Vagina (tissue), 2 donors: ENCODE results near the gene PLA2G10. TPM values are rescaled to one million over a fixed set of nuclear protein-coding genes. Genes with fewer than 3 reads are reported as not detected.

ENCODE experiments used
- DNase-seq, 2 donors: peaks; one replicate each; pipeline ENCODE4 v3.0.0-alpha.2; 2017; ENCODE audit errors: extremely low spot score in 2 of 2
- H3K27ac ChIP-seq: fragments of 200-600 bp; sonication (generic); one replicate; pipeline ENCODE4 v1.5.1; 2019
- H3K27me3 ChIP-seq: fragments of 200-600 bp; sonication (generic); one replicate; pipeline ENCODE4 v1.5.1; 2019
- H3K36me3 ChIP-seq, 2 donors: fragments of 200-600 bp; sonication (generic); one replicate each; pipeline ENCODE4 v1.5.1; 2017 to 2019
- H3K4me1 ChIP-seq: fragments of 200-600 bp; sonication (generic); one replicate; pipeline ENCODE4 v1.5.1; 2019
- H3K4me3 ChIP-seq, 2 donors: fragments of 200-600 bp; sonication (generic); 1 replicate in 1 of 2; 2 replicates in 1 of 2; pipeline ENCODE4 v1.5.1; 2016 to 2019
- H3K9me3 ChIP-seq: fragments of 200-600 bp; sonication (generic); one replicate; pipeline ENCODE4 v1.5.1; 2019
- CTCF ChIP-seq, 3 experiments: fragments of 450-650 bp in 2 of 3; fragments of 200-600 bp in 1 of 3; sonication (generic) in 1 of 3; IDR thresholded peaks; one replicate each; pipeline ENCODE4 v1.5.1; 2017 to 2019; ENCODE audit warnings: antibody characterized with exemption in 3 of 3, mild to moderate bottlenecking in 2 of 3, moderate library complexity in 2 of 3
- POLR2A ChIP-seq, 2 donors: fragments of 450-650 bp; IDR thresholded peaks; one replicate each; pipeline ENCODE4 v1.6.1; 2017; ENCODE audit warnings: antibody characterized with exemption in 2 of 2, mild to moderate bottlenecking in 2 of 2, moderate library complexity in 2 of 2
- POLR2AphosphoS5 ChIP-seq, 2 donors: sonication (generic); formaldehyde crosslinking; IDR thresholded peaks; one replicate each; pipeline ENCODE4 v1.9.0; 2017; ENCODE audit warnings: antibody characterized with exemption in 2 of 2, mild to moderate bottlenecking in 2 of 2, low read depth in 1 of 2; ENCODE audit not compliant: insufficient read depth in 1 of 2
- intact Hi-C: fragments of 100-400 bp; cut with DNase I; formaldehyde crosslinking; loops from one replicate; pipeline ENCODE4 v1.15.1; 2023
- total RNA-seq: library from RNA; depleted of rRNA; stranded (reverse); fragments of >200 nt; gene quantifications from one replicate; pipeline ENCODE4 v1.2.3, GENCODE V29; 2016

The PLA2G10 gene
- total RNA-seq, 1 donor from 2014 or later, result not detected

- Histone ChIP-seq H3K27me3 (no peaks in the 10 kb centered on the region), H3K4me3 (no peak overlapping the region), H3K4me1 (no peaks in the 10 kb centered on the region), H3K36me3 (peaks cover 5 to 52% of the 10 kb centered on the region in 2 donors), H3K27ac (no peak overlapping the region), H3K9me3 (no peaks in the 10 kb centered on the region)
- no peak for DNase-seq
- TF ChIP-seq CTCF (IDR thresholded peaks at IDR 0.05) (no peak), POLR2AphosphoS5 (IDR thresholded peaks at IDR 0.05; ENCODE audit: insufficient read depth in 1 of 2, low read depth in 1 of 2) (no peak), POLR2A (IDR thresholded peaks at IDR 0.05) (no peak)
- intact Hi-C loops, result no loop called here
Observed at GRCh38 chr16:14667347-14668266, 26.5 kb downstream of the PLA2G10 start.

GRCh38 chr16:14658063-14658462, 36.0 kb downstream of the PLA2G10 start:
- intact Hi-C loops, result no loop called here
- Histone ChIP-seq H3K9me3 (no peaks in the 10 kb centered on the region), H3K36me3 (peaks cover under 1 to 65% of the 10 kb centered on the region in 2 donors)

GRCh38 chr16:14652726-14653125, 41.4 kb downstream of the PLA2G10 start:
- no peak for DNase-seq
- H3K4me3 ChIP-seq, result no peak overlapping the region
- no peaks in the 10 kb centered on the region for H3K4me1 ChIP-seq
- no peaks in the 10 kb centered on the region for H3K9me3 ChIP-seq
- TF ChIP-seq POLR2A (IDR thresholded peaks at IDR 0.05), result no peak
- TF ChIP-seq CTCF (IDR thresholded peaks at IDR 0.05), result no peak
- TF ChIP-seq POLR2AphosphoS5 (IDR thresholded peaks at IDR 0.05; ENCODE audit: insufficient read depth in 1 of 2, low read depth in 1 of 2), result no peak
- H3K27me3 ChIP-seq, result no peaks in the 10 kb centered on the region
- peaks cover 0 to 48% of the 10 kb centered on the region in 2 donors for H3K36me3 ChIP-seq
- intact Hi-C loops, result no loop called here
- no peak overlapping the region for H3K27ac ChIP-seq

More at GRCh38 chr16:14658063-14658462, 36.0 kb downstream of the PLA2G10 start:
- DNase-seq, result no peak
- no peak for TF ChIP-seq POLR2A (IDR thresholded peaks at IDR 0.05)
- Histone ChIP-seq H3K4me3 (no peak overlapping the region), H3K27me3 (no peaks in the 10 kb centered on the region), H3K27ac (no peak overlapping the region), H3K4me1 (no peaks in the 10 kb centered on the region)

GRCh38 chr16:14650629-14651028, 43.5 kb downstream of the PLA2G10 start:
- H3K27ac ChIP-seq, result no peak overlapping the region

GRCh38 chr16:14649816-14650215, 44.3 kb downstream of the PLA2G10 start:
- peaks cover 0 to 53% of the 10 kb centered on the region in 2 donors for H3K36me3 ChIP-seq

More at GRCh38 chr16:14650629-14651028, 43.5 kb downstream of the PLA2G10 start:
- intact Hi-C loops, result no loop called here
- no peaks in the 10 kb centered on the region for H3K4me1 ChIP-seq
- H3K27me3 ChIP-seq, result no peaks in the 10 kb centered on the region
- H3K4me3 ChIP-seq, result no peak overlapping the region
- no peak for DNase-seq
- H3K9me3 ChIP-seq, result no peaks in the 10 kb centered on the region
- peaks cover 0 to 49% of the 10 kb centered on the region in 2 donors for H3K36me3 ChIP-seq
- TF ChIP-seq POLR2A (IDR thresholded peaks at IDR 0.05), result no peak
- TF ChIP-seq CTCF (IDR thresholded peaks at IDR 0.05), result no peak
- TF ChIP-seq POLR2AphosphoS5 (IDR thresholded peaks at IDR 0.05; ENCODE audit: insufficient read depth in 1 of 2, low read depth in 1 of 2), result no peak

More at GRCh38 chr16:14649816-14650215, 44.3 kb downstream of the PLA2G10 start:
- Histone ChIP-seq H3K4me3 (no peak overlapping the region), H3K27me3 (no peaks in the 10 kb centered on the region), H3K27ac (no peak overlapping the region), H3K4me1 (no peaks in the 10 kb centered on the region), H3K9me3 (no peaks in the 10 kb centered on the region)
- TF ChIP-seq POLR2A (IDR thresholded peaks at IDR 0.05) (no peak), POLR2AphosphoS5 (IDR thresholded peaks at IDR 0.05; ENCODE audit: insufficient read depth in 1 of 2, low read depth in 1 of 2) (no peak), CTCF (IDR thresholded peaks at IDR 0.05) (no peak)
- intact Hi-C loops, result no loop called here
- no peak for DNase-seq
